Endothelial cell of umbilical vein (primary cell): ENCODE data around the gene MEGF10.

Experiments
- EZH2 ChIP-seq: IDR thresholded peaks from 2 replicates; pipeline ENCODE4 v1.6.1; 2012; ENCODE audit warnings: borderline replicate concordance, low read depth, mild to moderate bottlenecking, moderate library complexity, low read length, inconsistent platforms; ENCODE audit not compliant: severe bottlenecking
- FOS ChIP-seq: IDR thresholded peaks from 2 replicates; pipeline ENCODE4 v1.6.1; 2011; ENCODE audit warnings: mild to moderate bottlenecking, low read length, moderate library complexity, borderline replicate concordance; ENCODE audit not compliant: insufficient read depth
- GATA2 ChIP-seq: IDR thresholded peaks from 2 replicates; pipeline ENCODE4 v1.7.0; 2011; ENCODE audit warnings: low read depth, mild to moderate bottlenecking, moderate library complexity, mixed read lengths, low read length; ENCODE audit not compliant: insufficient read length, insufficient read depth
- JUN ChIP-seq: IDR thresholded peaks from 2 replicates; pipeline ENCODE4 v1.6.1; 2011; ENCODE audit warnings: borderline replicate concordance, low read depth; ENCODE audit not compliant: insufficient read length, insufficient read depth
- POLR2A ChIP-seq: IDR thresholded peaks from 2 replicates; pipeline ENCODE4 v1.6.1; 2012; ENCODE audit warnings: low read depth, mild to moderate bottlenecking, control low read depth, low read length
- TF ChIP-seq, protein P1 (sequence below), 2 donors: IDR thresholded peaks; 1 replicate in 1 of 2; 2 replicates in 1 of 2; pipeline ENCODE4 v1.5.1; 2011; ENCODE audit warnings: low read length in 2 of 2, mild to moderate bottlenecking in 2 of 2, moderate library complexity in 2 of 2, control low read depth in 1 of 2, inconsistent platforms in 1 of 2, low read depth in 1 of 2; ENCODE audit not compliant: insufficient read depth in 1 of 2; ENCODE audit errors: extremely low read depth in 1 of 2
- TF ChIP-seq, protein P2 (sequence below): IDR thresholded peaks from 2 replicates; pipeline ENCODE4 v1.6.1; 2011; ENCODE audit not compliant: insufficient read depth, insufficient read length

DNA sequence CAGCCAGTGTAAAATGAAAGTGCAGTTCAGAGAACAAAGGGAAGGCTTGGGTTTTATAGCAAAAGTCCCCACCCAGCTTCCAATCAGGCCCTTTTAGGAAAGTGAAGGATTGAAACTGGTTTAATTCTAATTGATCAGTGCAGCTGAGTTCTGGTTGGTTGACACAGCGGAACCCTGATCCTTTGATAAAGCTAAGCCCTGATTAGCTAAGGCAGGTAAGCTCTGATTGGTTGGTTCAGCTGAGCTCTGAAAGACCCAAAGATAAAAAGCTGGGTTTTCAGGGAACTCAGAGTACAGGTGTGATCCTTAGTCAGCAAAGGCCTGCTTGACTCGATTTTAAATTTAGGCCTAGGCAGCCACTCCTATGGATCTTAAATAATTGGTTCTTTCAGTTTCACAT is 156.0 kb downstream of the MEGF10 start:
- TF ChIP-seq POLR2A (no peak), EZH2 (no peak), JUN (no peak), FOS (no peak), GATA2 (no peak)
- TF ChIP-seq, protein P1, sequence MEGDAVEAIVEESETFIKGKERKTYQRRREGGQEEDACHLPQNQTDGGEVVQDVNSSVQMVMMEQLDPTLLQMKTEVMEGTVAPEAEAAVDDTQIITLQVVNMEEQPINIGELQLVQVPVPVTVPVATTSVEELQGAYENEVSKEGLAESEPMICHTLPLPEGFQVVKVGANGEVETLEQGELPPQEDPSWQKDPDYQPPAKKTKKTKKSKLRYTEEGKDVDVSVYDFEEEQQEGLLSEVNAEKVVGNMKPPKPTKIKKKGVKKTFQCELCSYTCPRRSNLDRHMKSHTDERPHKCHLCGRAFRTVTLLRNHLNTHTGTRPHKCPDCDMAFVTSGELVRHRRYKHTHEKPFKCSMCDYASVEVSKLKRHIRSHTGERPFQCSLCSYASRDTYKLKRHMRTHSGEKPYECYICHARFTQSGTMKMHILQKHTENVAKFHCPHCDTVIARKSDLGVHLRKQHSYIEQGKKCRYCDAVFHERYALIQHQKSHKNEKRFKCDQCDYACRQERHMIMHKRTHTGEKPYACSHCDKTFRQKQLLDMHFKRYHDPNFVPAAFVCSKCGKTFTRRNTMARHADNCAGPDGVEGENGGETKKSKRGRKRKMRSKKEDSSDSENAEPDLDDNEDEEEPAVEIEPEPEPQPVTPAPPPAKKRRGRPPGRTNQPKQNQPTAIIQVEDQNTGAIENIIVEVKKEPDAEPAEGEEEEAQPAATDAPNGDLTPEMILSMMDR (IDR thresholded peaks at IDR 0.05; ENCODE audit: extremely low read depth in 1 of 2, insufficient read depth in 1 of 2, low read depth in 1 of 2, low read length in 2 of 2) = no peak
- TF ChIP-seq, protein P2, sequence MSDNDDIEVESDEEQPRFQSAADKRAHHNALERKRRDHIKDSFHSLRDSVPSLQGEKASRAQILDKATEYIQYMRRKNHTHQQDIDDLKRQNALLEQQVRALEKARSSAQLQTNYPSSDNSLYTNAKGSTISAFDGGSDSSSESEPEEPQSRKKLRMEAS = no peak
